HK-2 (cell line): ENCODE data around the gene SNORC.

ENCODE experiments used
- DNase-seq: peaks from one replicate; pipeline ENCODE4 v3.0.0-alpha.2; 2018; ENCODE audit not compliant: unreplicated experiment

SNORC gene

DNA sequence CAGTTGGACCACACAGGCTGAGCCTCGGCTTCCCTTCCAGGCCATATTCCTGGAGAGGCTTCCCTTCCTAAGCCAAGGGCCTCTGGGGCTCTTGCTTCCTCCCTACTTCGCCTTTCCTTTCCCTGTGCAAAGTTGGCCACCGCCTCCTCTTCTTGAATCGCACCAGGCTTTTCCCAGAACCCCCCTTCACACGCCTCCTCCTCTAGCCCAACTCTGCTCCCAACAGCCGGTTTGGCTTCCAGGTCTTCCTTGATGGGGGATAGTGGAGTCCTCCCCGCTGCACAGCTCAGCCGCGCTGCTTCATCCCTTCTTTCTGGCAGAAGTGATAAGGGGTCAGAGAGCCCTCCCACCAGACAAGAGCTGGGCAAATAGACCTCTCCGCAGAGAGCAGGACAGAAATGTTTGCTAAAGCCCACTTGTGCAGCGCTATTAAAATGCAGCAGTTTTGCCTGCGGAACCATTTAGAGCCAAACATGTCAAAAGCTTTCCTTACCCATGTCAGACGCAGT is 56.4 kb downstream of the SNORC start:
- no peak for DNase-seq

DNA sequence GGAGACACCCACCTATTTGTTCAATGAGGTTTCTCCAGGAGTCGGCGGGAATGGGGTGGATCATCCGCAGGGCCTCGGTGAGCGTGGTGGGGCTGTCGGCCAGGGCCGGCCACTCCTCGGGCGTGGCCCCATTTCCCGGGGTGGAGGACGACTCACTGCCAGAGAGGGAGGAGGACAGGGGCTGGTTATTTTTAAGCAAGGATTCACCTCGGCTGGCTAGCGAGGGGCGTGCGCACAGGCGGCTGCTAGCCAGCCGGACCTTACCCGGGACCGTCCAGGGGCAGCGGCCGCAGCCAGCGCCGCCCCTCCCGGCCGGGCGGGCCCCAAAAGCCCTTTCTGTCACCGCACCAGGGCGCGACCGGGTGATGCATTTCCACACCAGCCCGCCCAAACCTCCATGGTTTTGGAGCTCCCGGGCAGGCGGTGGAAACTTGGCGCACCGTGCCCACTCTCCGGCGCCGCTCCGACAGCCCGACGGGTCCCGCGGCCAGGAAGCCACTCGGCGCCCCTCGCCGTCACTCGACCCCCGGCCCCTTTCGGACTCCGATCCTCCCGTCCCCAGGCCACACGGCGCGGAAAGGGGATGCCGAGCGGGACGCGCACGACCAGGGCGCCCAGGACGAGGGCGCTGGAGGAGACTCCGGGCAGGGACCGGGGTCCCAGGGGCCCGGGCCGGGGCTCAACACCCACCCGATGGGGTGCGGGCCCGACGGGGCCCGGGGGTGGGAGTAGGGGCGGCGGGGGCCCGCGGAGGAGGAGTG is 57.1 kb downstream of the SNORC start:
- no peak for DNase-seq

DNA sequence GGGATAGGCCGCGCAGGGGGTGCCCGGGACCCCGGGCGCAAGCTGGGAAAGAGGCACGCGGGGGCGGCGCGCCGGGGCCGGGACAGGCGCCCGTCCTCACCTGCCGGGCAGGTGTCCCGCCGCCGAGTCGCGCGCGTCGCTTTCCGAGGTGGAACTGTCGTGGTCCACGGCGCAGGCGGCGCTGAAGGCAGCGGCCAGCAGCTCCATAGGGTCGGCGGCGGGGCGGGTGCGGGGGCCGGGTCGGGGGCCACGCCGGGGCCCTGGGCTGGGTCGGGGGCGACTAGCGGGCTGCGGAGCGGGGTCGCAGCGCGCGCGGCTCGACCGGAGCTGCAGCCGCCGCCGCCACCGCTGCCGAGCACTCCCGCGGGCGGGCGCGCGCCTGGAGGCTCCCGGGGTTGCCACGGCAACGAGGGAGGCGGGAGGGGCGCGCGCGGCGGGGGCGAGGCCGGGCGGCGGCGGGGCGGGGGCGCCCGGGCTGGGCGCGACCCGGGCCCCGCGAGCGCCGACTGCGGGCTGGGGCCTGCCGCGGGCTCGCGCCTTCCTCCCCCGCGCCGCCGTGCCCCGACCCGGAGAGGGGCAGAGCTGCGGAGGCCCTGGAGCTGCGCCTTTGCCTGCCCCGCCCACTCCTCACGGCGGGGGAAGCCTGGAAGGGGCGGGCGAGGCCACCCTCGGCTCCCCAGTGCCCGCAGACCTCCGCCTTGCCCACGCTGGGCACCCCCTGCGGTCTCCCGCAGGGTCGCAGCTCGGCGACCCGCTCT is 57.9 kb downstream of the SNORC start:
- no peak for DNase-seq
